GM12865 (cell line): ENCODE results near the gene POLR2A.

Experiments used
- DNase-seq: peaks from one replicate; pipeline ENCODE4 v3.0.0; 2010; ENCODE audit warnings: low read depth
- H3K4me3 ChIP-seq: 2 replicates; pipeline ENCODE4 v1.5.1; 2011; ENCODE audit warnings: mild to moderate bottlenecking, low read depth, low read length, control low read depth
- CTCF ChIP-seq: IDR thresholded peaks from 2 replicates; pipeline ENCODE4 v1.5.1; 2011; ENCODE audit warnings: low read length, control low read depth, low read depth, inconsistent platforms; ENCODE audit not compliant: insufficient read depth; ENCODE audit errors: missing control alignments

POLR2A gene

GRCh38 chr17:7483255-7484066 lies 705 bp upstream of the POLR2A start:
- H3K4me3 ChIP-seq: peak overlapping the region; percentile 72
- no peak for TF ChIP-seq CTCF
- peak; percentile 96 for DNase-seq

- no peak for DNase-seq
- TF ChIP-seq CTCF: peak; percentile 9
- H3K4me3 ChIP-seq: peak overlapping the region; percentile 91
These were observed 782 bp downstream of the POLR2A start for GRCh38 chr17:7484919-7485377.

- TF ChIP-seq CTCF: no peak
- DNase-seq: peak; percentile 18
- peak overlapping the region; percentile 91 for H3K4me3 ChIP-seq
These were observed 2.0 kb downstream of the POLR2A start for GRCh38 chr17:7486181-7486580.

DNA sequence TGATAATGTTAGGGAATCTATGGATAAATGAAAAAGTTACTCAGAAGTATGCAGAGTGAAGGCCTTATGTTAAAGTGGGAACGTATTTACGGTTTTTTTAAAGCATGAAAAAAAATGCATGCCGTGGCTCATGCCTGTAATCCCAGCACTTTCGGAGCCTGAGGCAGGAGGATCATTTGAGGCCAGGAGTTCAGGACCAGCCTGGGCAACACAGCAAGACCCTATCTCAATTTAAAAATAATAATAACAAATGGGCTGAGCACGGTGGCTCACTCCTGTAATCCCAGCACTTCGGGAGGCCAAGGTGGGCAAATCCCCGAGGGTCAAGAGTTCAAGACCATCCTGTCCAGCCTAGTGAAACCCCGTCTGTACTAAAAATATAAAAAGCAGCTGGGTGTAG lies 6.0 kb downstream of the POLR2A start:
- DNase-seq: no peak
- H3K4me3 ChIP-seq: no peak overlapping the region
- no peak for TF ChIP-seq CTCF

GRCh38 chr17:7491583-7491982 lies 7.4 kb downstream of the POLR2A start:
- DNase-seq: no peak
- H3K4me3 ChIP-seq: no peak overlapping the region
- TF ChIP-seq CTCF: no peak

GRCh38 chr17:7493941-7494340 lies 9.8 kb downstream of the POLR2A start:
- DNase-seq: no peak
- no peak for TF ChIP-seq CTCF
- no peak overlapping the region for H3K4me3 ChIP-seq
